CD4-positive, alpha-beta memory T cell (primary cell): ENCODE data around the gene GATAD2B. TPM values are rescaled to one million over a fixed set of nuclear protein-coding genes. Genes with fewer than 3 reads are reported as not detected.
"Not testable (repeated sequence)": the region's sequence is repeated elsewhere in the genome, so short reads cannot be mapped to it uniquely, and the experiment has no call there.

Experiments
- CTCF ChIA-PET: fragments of 350-600 bp; sonication (Branson Sonifier 250); formaldehyde crosslinking; loops from one replicate; lab custom pipeline; 2021; ENCODE audit warnings: inconsistent platforms; ENCODE audit not compliant: partially characterized antibody; lab: Charles Lee
- POLR2A ChIA-PET: fragments of 350-600 bp; sonication (Branson Sonifier 250); formaldehyde crosslinking; loops from one replicate; lab custom pipeline; 2021; ENCODE audit not compliant: partially characterized antibody; lab: Charles Lee
- DNase-seq, 5 donors: peaks; one replicate each; pipeline versions ENCODE4 v3.0.0 to v3.0.0-alpha.2; 2020 to 2022; ENCODE audit warnings: mixed read lengths in 1 of 5
- H3K27ac ChIP-seq: one replicate; pipeline ENCODE4 v1.7.0; 2013; ENCODE audit warnings: low read depth, low read length
- H3K27me3 ChIP-seq: 2 replicates; pipeline ENCODE4 v1.7.0; 2013; ENCODE audit warnings: mild to moderate bottlenecking, low read length, moderate library complexity; ENCODE audit not compliant: insufficient read depth
- H3K36me3 ChIP-seq: 2 replicates; pipeline ENCODE4 v1.7.0; 2013; ENCODE audit warnings: mild to moderate bottlenecking, low read length, moderate library complexity; ENCODE audit not compliant: insufficient read depth
- H3K4me1 ChIP-seq: 2 replicates; pipeline ENCODE4 v1.7.0; 2013; ENCODE audit warnings: mild to moderate bottlenecking, low read length, moderate library complexity; ENCODE audit not compliant: insufficient read depth
- H3K4me3 ChIP-seq, 2 donors: one replicate each; pipeline ENCODE4 v1.7.0; 2013; ENCODE audit warnings: low read length in 2 of 2, mild to moderate bottlenecking in 1 of 2
- H3K9me3 ChIP-seq, 2 donors: one replicate each; pipeline ENCODE4 v1.7.0; 2013; ENCODE audit warnings: low read length in 2 of 2, control low read depth in 1 of 2; ENCODE audit not compliant: control insufficient read depth in 1 of 2
- H3K27ac Mint-ChIP-seq, 7 donors: one replicate each; pipeline ENCODE4 v1.8.0; 2020 to 2021; ENCODE audit warnings: mixed read lengths in 7 of 7, mild to moderate bottlenecking in 6 of 7, inconsistent platforms in 3 of 7, moderate library complexity in 3 of 7
- H3K27me3 Mint-ChIP-seq, 2 donors: one replicate each; pipeline ENCODE4 v1.8.0; 2020 to 2021; ENCODE audit warnings: mixed read lengths in 2 of 2
- H3K36me3 Mint-ChIP-seq, 2 donors: one replicate each; pipeline ENCODE4 v1.8.0; 2020 to 2021; ENCODE audit warnings: mixed read lengths in 2 of 2, inconsistent platforms in 1 of 2, mild to moderate bottlenecking in 1 of 2
- H3K4me1 Mint-ChIP-seq, 4 donors: one replicate each; pipeline ENCODE4 v1.8.0; 2020 to 2021; ENCODE audit warnings: mixed read lengths in 4 of 4, mild to moderate bottlenecking in 1 of 4
- H3K4me3 Mint-ChIP-seq, 8 donors: one replicate each; pipeline ENCODE4 v1.8.0; 2020 to 2021; ENCODE audit warnings: mixed read lengths in 8 of 8, mild to moderate bottlenecking in 7 of 8, moderate library complexity in 6 of 8, inconsistent platforms in 3 of 8
- H3K9me3 Mint-ChIP-seq, 8 donors: one replicate each; pipeline ENCODE4 v1.8.0; 2020 to 2021; ENCODE audit warnings: mixed read lengths in 8 of 8, mild to moderate bottlenecking in 5 of 8, inconsistent platforms in 3 of 8, moderate library complexity in 1 of 8
- intact Hi-C: fragments of 100-400 bp; cut with micrococcal nuclease; formaldehyde crosslinking; loops from one replicate; pipeline ENCODE4 v1.15.1; 2023
- polyA plus RNA-seq, 2 donors: library from polyadenylated mRNA; unstranded; fragments of 300-500 nt; fragmentation: Illumina TruSeq; gene quantifications; one replicate each; pipeline ENCODE4 v1.2.3, GENCODE V29; 2021
- total RNA-seq, 2 experiments: library from RNA; stranded (reverse); gene quantifications; one replicate each; pipeline ENCODE4 v1.2.3, GENCODE V29; 2021

Gene GATAD2B
- total and polyA plus RNA-seq, 4 experiments from 2014 or later, result 1.8 to 104 (median 51.3) TPM

GRCh38 chr1:153919876-153920852 is 2.6 kb downstream of the GATAD2B start:
- ChIA-PET CTCF (interaction anchor here (1.0 to 8.1 kb wide), 9 partner anchors 9 to 122 kb away, joined by 3 to 69 read pairs (median 3); partner anchors contain the start of genes DENND4B and RAB13), POLR2A (interaction anchor here (0.8 to 16.4 kb wide), 10 partner anchors 8 to 149 kb away, joined by 3 to 298 read pairs (median 8); partner anchors contain the start of genes CREB3L4, DENND4B, JTB and RPS27)
- H3K27ac Mint-ChIP-seq, result peak overlapping the region; percentile 77 to 97 (median 89)
- H3K4me3 Mint-ChIP-seq, result peak overlapping the region; percentile 77 to 97 (median 90)
- peak; percentile 24 to 54 (median 31) for DNase-seq
- Histone ChIP-seq H3K4me3 (peak overlapping the region in 1 of 2 donors; percentile 13), H3K9me3 (no peaks in the 10 kb centered on the region), H3K27me3 (no peaks in the 10 kb centered on the region), H3K4me1 (peaks cover 60% of the 10 kb centered on the region), H3K36me3 (peaks cover 7% of the 10 kb centered on the region), H3K27ac (peak overlapping the region; percentile 46)
- H3K27me3 Mint-ChIP-seq, result no peaks in the 10 kb centered on the region
- intact Hi-C loops, result loop anchor here (5.0 kb wide), 2 partner anchors 352 to 407 kb away; partner anchors contain the start of genes ATP8B2 and HAX1
- peaks cover 4 to 34% of the 10 kb centered on the region in 2 donors for H3K36me3 Mint-ChIP-seq
- peaks cover 0 to 3% (median 0%) of the 10 kb centered on the region in 8 donors for H3K9me3 Mint-ChIP-seq
- peaks cover 43 to 72% (median 54%) of the 10 kb centered on the region in 4 donors for H3K4me1 Mint-ChIP-seq

- Mint-ChIP-seq H3K27ac (peak overlapping the region in 2 of 7 donors; percentile 9 to 15), H3K27me3 (no peaks in the 10 kb centered on the region), H3K36me3 (peaks cover 11 to 32% of the 10 kb centered on the region in 2 donors), H3K9me3 (no peaks in the 10 kb centered on the region), H3K4me3 (peak overlapping the region in 1 of 8 donors; percentile 3), H3K4me1 (peaks cover 46 to 64% (median 54%) of the 10 kb centered on the region in 4 donors)
- ChIA-PET POLR2A (interaction anchor here (0.6 to 1.2 kb wide), 2 partner anchors 29 to 61 kb away, joined by 4 to 5 read pairs; partner anchors contain the start of gene JTB), CTCF (interaction anchor here (0.7 to 1.1 kb wide), 2 partner anchors 30 to 68 kb away, joined by 3 read pairs; no protein-coding TSS in a partner anchor)
- H3K27ac ChIP-seq, result no peak overlapping the region
- peaks cover 7% of the 10 kb centered on the region for H3K36me3 ChIP-seq
- peaks cover 74% of the 10 kb centered on the region for H3K4me1 ChIP-seq
- intact Hi-C loops, result no loop called here
- no peak overlapping the region for H3K4me3 ChIP-seq
- no peaks in the 10 kb centered on the region for H3K9me3 ChIP-seq
- DNase-seq, result no peak
- no peaks in the 10 kb centered on the region for H3K27me3 ChIP-seq
These were observed 6.5 kb downstream of the GATAD2B start for GRCh38 chr1:153916297-153916696.

DNA sequence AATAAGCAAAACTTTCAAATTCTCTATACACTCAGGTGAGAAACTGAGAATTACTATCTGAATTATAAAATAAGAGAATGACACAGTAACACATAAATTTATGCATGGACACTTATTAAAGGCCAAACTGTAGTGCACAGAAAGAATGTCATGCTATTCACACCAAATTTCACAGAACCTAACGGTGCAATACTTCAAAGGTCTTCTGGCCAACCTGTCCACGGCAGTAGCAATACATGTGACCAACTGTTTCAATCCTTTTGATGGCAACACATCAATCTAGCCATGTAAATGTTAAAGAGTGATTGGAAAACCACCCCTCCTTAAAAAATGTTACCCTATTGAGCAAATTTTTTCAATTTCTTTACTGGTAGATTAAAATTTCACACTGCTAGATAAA is 10.4 kb downstream of the GATAD2B start:
- H3K36me3 ChIP-seq, result peaks cover 7% of the 10 kb centered on the region
- Mint-ChIP-seq H3K36me3 (peaks cover 13 to 26% of the 10 kb centered on the region in 2 donors), H3K4me3 (peak overlapping the region in 2 of 8 donors; percentile 39 to 43), H3K9me3 (no peaks in the 10 kb centered on the region), H3K4me1 (peaks cover 18 to 34% (median 26%) of the 10 kb centered on the region in 4 donors), H3K27me3 (no peaks in the 10 kb centered on the region), H3K27ac (peak overlapping the region in 3 of 7 donors; percentile 3 to 59 (median 24))
- no peak overlapping the region for H3K27ac ChIP-seq
- no peaks in the 10 kb centered on the region for H3K9me3 ChIP-seq
- no peaks in the 10 kb centered on the region for H3K27me3 ChIP-seq
- POLR2A ChIA-PET, result interaction anchor here (1.4 to 1.7 kb wide), 3 partner anchors 9 to 11 kb away, joined by 3 to 6 read pairs (median 4); partner anchors contain the start of gene GATAD2B
- H3K4me3 ChIP-seq, result no peak overlapping the region
- no peak for DNase-seq
- intact Hi-C loops, result no loop called here
- peaks cover 44% of the 10 kb centered on the region for H3K4me1 ChIP-seq
- CTCF ChIA-PET, result interaction anchor here (1.8 kb wide), 1 partner anchor 11 kb away, joined by 4 read pairs; the partner anchor contains the start of gene GATAD2B

GRCh38 chr1:153910560-153910959 is 12.2 kb downstream of the GATAD2B start:
- DNase-seq, H3K27ac ChIP-seq, H3K9me3 ChIP-seq, H3K9me3 Mint-ChIP-seq, H3K27me3 Mint-ChIP-seq, H3K27me3 ChIP-seq, intact Hi-C loops, H3K36me3 ChIP-seq, H3K4me3 Mint-ChIP-seq, H3K4me3 ChIP-seq: not testable (repeated sequence)
- H3K27ac Mint-ChIP-seq, result peak overlapping the region in 1 of 7 donors; percentile 85
- POLR2A ChIA-PET, result interaction anchor here (0.8 kb wide), 1 partner anchor 21 kb away, joined by 3 read pairs; no protein-coding TSS in a partner anchor
- peaks cover 21 to 45% (median 31%) of the 10 kb centered on the region in 4 donors for H3K4me1 Mint-ChIP-seq
- H3K4me1 ChIP-seq, result peaks cover 36% of the 10 kb centered on the region
- CTCF ChIA-PET, result interaction anchor here (0.6 to 1.8 kb wide), 5 partner anchors 9 to 114 kb away, joined by 3 to 4 read pairs (median 3); partner anchors contain the start of gene GATAD2B
- peaks cover 24 to 31% of the 10 kb centered on the region in 2 donors for H3K36me3 Mint-ChIP-seq

DNA sequence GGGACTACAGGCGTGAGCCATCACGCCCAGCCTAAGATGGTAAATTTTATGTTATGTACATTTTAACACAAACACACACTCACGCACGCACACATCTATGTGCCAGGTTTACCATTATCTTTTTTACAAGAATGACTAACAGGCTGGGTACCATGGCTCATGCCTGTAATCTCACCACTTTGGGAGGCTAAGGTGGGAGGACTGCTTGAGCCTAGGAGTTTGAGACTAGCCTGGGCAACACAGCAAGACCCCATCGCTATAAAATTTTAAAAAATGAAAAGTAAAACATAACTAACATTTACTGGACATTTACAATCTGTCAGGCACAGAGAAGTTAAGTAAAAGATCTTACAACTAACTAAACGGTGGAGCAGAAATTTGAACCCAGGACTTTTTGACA is 14.7 kb downstream of the GATAD2B start:
- ChIA-PET POLR2A (interaction anchor here (0.7 kb wide), 1 partner anchor 492 kb away, joined by 3 read pairs; no protein-coding TSS in a partner anchor), CTCF (interaction anchor here (1.1 kb wide), 1 partner anchor 111 kb away, joined by 3 read pairs; no protein-coding TSS in a partner anchor)
- Histone ChIP-seq H3K4me1 (peaks cover 21% of the 10 kb centered on the region), H3K27ac (no peak overlapping the region), H3K9me3 (no peaks in the 10 kb centered on the region), H3K36me3 (no peaks in the 10 kb centered on the region), H3K4me3 (no peak overlapping the region), H3K27me3 (no peaks in the 10 kb centered on the region)
- DNase-seq, result no peak
- Mint-ChIP-seq H3K36me3 (peaks cover 24 to 32% of the 10 kb centered on the region in 2 donors), H3K9me3 (no peaks in the 10 kb centered on the region), H3K4me3 (no peak overlapping the region), H3K27me3 (no peaks in the 10 kb centered on the region), H3K4me1 (peaks cover 21 to 55% (median 37%) of the 10 kb centered on the region in 4 donors), H3K27ac (no peak overlapping the region)
- intact Hi-C loops, result no loop called here

DNA sequence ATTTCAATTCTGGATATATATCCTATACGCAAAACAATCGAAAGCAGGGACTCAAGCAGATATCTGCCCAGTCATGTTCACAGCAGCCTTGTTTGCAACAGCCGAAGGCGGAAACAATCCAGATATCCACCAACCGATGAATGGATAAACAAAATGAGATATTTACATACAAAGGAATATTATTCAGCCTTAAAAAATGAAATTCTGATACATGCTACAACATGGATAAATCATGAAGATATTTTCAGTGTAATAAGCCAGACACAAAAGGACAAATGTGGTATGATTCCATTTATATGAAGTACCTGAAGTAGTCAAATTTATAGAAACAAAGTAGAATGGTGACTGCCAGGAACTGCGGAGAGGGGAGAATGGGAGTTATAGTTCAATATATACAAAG is 15.6 kb downstream of the GATAD2B start:
- ChIA-PET POLR2A (no interaction called here), CTCF (no interaction called here)
- no peak overlapping the region for H3K4me3 ChIP-seq
- peaks cover 14% of the 10 kb centered on the region for H3K4me1 ChIP-seq
- H3K27ac Mint-ChIP-seq, result peak overlapping the region in 1 of 7 donors; percentile 43
- H3K9me3 Mint-ChIP-seq, result no peaks in the 10 kb centered on the region
- no peaks in the 10 kb centered on the region for H3K27me3 ChIP-seq
- no peaks in the 10 kb centered on the region for H3K9me3 ChIP-seq
- H3K36me3 Mint-ChIP-seq, result peaks cover 23 to 31% of the 10 kb centered on the region in 2 donors
- H3K36me3 ChIP-seq, result no peaks in the 10 kb centered on the region
- H3K27me3 Mint-ChIP-seq, result no peaks in the 10 kb centered on the region
- DNase-seq, result no peak
- intact Hi-C loops, result no loop called here
- peak overlapping the region in 1 of 8 donors; percentile 29 for H3K4me3 Mint-ChIP-seq
- H3K4me1 Mint-ChIP-seq, result peaks cover 16 to 55% (median 34%) of the 10 kb centered on the region in 4 donors
- H3K27ac ChIP-seq, result no peak overlapping the region
